ENCODE data around the gene TMPRSS3. TPM values are rescaled to one million over a fixed set of nuclear protein-coding genes. Genes with fewer than 3 reads are reported as not detected.

The TMPRSS3 gene
- total and polyA plus RNA-seq, 11 donors = 0.59 to 2.7 TPM; not detected in 9

- peaks cover 0 to 7% (median 0%) of the 10 kb centered on the region in 9 donors for H3K27me3 ChIP-seq
- no peaks in the 10 kb centered on the region for H3K36me3 ChIP-seq
- intact Hi-C loops (cut with DNase I) = no loop called here
- DNase-seq = no peak
- TF ChIP-seq, protein P1, sequence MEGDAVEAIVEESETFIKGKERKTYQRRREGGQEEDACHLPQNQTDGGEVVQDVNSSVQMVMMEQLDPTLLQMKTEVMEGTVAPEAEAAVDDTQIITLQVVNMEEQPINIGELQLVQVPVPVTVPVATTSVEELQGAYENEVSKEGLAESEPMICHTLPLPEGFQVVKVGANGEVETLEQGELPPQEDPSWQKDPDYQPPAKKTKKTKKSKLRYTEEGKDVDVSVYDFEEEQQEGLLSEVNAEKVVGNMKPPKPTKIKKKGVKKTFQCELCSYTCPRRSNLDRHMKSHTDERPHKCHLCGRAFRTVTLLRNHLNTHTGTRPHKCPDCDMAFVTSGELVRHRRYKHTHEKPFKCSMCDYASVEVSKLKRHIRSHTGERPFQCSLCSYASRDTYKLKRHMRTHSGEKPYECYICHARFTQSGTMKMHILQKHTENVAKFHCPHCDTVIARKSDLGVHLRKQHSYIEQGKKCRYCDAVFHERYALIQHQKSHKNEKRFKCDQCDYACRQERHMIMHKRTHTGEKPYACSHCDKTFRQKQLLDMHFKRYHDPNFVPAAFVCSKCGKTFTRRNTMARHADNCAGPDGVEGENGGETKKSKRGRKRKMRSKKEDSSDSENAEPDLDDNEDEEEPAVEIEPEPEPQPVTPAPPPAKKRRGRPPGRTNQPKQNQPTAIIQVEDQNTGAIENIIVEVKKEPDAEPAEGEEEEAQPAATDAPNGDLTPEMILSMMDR (IDR thresholded peaks at IDR 0.05) = no peak
- no peak for TF ChIP-seq POLR2A (IDR thresholded peaks at IDR 0.05)
- peaks cover 0 to 20% (median 10%) of the 10 kb centered on the region in 12 donors for H3K9me3 ChIP-seq
- WGBS, 4 donors = 66 to 80% (median 71%) methylated on average over 3 of the region's 3 CpGs
- H3K4me1 ChIP-seq = no peaks in the 10 kb centered on the region
- ATAC-seq = no peak
- no peak overlapping the region for H3K4me3 ChIP-seq
- no peak overlapping the region for H3K27ac ChIP-seq
Measured at GRCh38 chr21:42434884-42435283, 39.0 kb upstream of the TMPRSS3 start.

DNA sequence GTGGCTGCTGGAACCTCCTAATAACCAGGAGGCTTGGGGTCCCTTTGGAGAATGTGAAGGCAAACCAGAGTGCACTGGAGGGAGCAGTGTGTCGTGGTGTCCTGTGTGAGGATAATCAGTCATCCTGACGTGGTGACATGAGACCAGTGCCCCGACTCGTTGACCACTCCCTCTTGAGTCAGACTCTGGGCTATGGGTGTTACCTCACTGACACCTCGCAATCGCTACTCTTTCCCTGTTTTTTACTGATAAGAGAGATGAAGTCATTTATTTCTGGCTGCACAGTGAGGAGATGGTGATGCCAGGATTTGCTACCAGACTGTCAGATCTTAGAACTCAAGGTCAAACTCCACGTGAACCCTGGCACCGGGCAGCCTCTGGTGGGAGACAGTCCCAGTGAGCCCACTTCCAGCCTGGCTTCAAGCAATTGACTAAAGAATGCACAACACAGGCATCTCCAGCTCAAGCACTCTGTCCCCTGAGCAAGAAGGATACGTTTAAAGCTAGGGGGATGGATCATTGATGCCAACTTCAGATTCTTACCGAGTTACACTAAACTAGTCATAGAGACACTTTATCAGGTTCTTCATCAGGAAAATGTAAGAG is 38.2 kb upstream of the TMPRSS3 start:
- ATAC-seq (peak in 1 of 4 donors; percentile 75), DNase-seq (no peak)
- H3K27ac ChIP-seq = no peak overlapping the region
- no peaks in the 10 kb centered on the region for H3K4me1 ChIP-seq
- peaks cover 0 to 7% (median 0%) of the 10 kb centered on the region in 9 donors for H3K27me3 ChIP-seq
- 22 to 33% (median 31%) methylated on average over 10 of the region's 10 CpGs for WGBS, 4 donors
- no peaks in the 10 kb centered on the region for H3K36me3 ChIP-seq
- H3K9me3 ChIP-seq = peaks cover 0 to 20% (median 10%) of the 10 kb centered on the region in 12 donors
- intact Hi-C loops (cut with DNase I) = no loop called here
- TF ChIP-seq, protein P1 (IDR thresholded peaks at IDR 0.05) = no peak
- no peak for TF ChIP-seq POLR2A (IDR thresholded peaks at IDR 0.05)
- no peak overlapping the region for H3K4me3 ChIP-seq

- Histone ChIP-seq H3K27me3 (peaks cover 0 to 5% (median 0%) of the 10 kb centered on the region in 9 donors), H3K9me3 (peaks cover 0 to 20% (median 10%) of the 10 kb centered on the region in 12 donors), H3K27ac (no peak overlapping the region), H3K36me3 (no peaks in the 10 kb centered on the region), H3K4me3 (no peak overlapping the region), H3K4me1 (no peaks in the 10 kb centered on the region)
- WGBS, 4 donors = 42 to 96% (median 82%) methylated on average over 1 of the region's 1 CpG
- intact Hi-C loops (cut with DNase I) = no loop called here
- TF ChIP-seq, protein P1 (IDR thresholded peaks at IDR 0.05) = no peak
- no peak for TF ChIP-seq POLR2A (IDR thresholded peaks at IDR 0.05)
- no peak for ATAC-seq
- no peak for DNase-seq
Measured at GRCh38 chr21:42432695-42433094, 36.8 kb upstream of the TMPRSS3 start.

GRCh38 chr21:42431196-42431595 is 35.3 kb upstream of the TMPRSS3 start:
- TF ChIP-seq POLR2A (IDR thresholded peaks at IDR 0.05) = no peak
- TF ChIP-seq, protein P1 (IDR thresholded peaks at IDR 0.05) = no peak
- WGBS, 4 donors = 73 to 80% (median 74%) methylated on average over 4 to 7 of the region's 7 CpGs
- Histone ChIP-seq H3K4me1 (no peaks in the 10 kb centered on the region), H3K4me3 (no peak overlapping the region), H3K27me3 (peaks cover 0 to 10% (median 0%) of the 10 kb centered on the region in 9 donors), H3K36me3 (no peaks in the 10 kb centered on the region), H3K9me3 (peaks cover 0 to 16% (median 10%) of the 10 kb centered on the region in 12 donors), H3K27ac (no peak overlapping the region)
- DNase-seq (no peak), ATAC-seq (no peak)
- intact Hi-C loops (cut with DNase I) = no loop called here

All from heart left ventricle (tissue), 16 donors.